HG03565 (cell line): ENCODE data around the gene GCC2.
"Not testable (repeated sequence)": the region's sequence is repeated elsewhere in the genome, so short reads cannot be mapped to it uniquely, and the experiment has no call there.

Source experiments
- ATAC-seq: cut with Tn5 transposase; IDR thresholded peaks from one replicate; pipeline ENCODE4 v1.9.1; 2021; ENCODE audit warnings: mild to moderate bottlenecking, moderate library complexity; ENCODE audit not compliant: unreplicated experiment

Gene GCC2

DNA sequence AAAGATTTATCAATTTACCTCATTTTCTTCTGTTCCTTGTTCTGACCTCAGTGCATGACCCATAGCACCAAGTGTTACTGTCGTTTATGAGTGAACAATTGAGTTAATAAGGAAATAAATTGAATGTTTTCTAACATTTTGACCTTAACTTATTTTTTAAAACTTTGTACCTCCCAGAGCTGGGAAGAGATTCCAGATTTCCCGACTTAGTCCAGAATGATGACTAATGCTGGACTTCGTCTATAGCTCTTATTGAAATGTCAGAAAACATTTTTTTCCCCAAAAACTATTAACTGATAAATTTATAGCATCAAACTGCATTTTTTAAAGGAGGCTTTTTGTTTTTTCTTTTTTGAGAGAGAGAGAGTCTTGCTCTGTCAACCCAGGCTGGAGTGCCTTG lies 63.4 kb downstream of the GCC2 start:
- ATAC-seq: not testable (repeated sequence)

DNA sequence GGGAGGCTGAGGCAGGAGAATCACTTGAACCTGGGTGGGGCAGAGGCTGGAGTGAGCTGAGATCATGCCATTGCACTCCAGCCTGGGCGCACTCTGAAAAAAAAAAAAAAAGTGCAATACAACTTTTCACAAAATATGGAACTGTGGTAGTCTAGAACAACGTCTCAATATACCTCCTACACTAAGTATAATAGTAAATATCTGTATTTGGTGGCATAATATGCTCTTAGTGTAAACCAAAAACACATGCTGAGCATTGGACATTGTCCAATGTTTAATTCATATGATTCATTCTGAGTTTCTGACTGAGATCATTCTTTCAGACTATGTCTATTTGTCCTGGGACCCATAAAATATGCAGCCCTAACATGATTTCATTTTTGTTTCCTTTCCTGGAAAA lies 65.5 kb downstream of the GCC2 start:
- not testable (repeated sequence) for ATAC-seq

DNA sequence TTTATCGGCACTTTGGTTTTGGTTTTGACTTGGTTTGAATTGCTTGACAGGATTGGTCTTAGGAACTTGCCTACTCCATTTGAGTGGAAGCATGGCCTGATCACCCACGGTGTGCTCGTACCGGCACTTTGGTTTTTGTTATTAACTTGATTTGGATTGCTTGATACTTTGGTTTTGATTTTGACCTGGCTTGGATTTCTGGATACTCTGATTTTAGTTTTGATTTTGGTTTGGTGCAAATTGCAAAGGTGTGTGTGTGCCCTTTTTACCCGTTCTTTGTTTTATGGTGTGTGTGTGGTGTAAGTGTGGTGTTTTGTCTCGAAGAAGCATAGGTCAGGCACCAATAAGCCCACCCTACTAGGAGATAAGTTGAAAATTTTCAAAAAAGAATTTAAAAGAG lies 75.7 kb downstream of the GCC2 start:
- not testable (repeated sequence) for ATAC-seq

DNA sequence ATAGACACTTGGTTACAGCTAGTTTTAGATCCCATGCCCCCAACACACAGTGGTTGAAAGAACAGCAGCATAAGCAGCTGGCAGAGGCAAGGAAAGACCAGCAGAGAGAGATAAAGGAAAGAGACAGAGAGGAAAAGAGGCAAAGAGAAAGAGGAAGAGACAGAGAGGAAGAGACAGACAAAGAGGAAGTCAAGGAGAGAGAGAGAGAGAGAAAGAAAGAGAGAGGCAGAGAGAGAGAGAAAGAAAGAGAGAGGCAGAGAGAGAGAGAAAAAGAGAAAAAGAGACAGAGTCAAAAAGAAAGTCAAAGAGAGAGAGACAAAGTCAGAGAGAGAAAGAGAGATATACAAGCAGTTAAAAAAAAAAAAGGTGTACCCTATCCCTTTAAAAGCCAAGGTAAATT lies 76.3 kb downstream of the GCC2 start:
- not testable (repeated sequence) for ATAC-seq

DNA sequence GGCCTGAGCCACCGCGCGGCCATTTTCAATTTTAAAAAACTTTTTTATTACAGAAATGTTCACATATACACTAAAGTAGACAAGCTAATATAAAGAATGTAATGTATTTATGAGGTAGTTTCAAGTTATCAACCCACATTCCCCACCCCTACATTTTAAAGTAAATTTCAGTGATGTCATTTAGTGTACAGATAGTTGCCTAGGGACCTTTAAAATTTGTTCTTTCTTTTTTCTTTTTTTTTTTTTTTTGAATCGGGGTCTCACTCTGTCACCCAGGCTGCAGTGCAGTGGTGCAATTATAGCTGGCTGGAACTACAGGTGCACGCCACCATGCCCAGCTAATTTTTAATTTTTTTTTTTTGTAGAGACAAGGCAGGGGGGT lies 82.7 kb downstream of the GCC2 start:
- no peak for ATAC-seq

DNA sequence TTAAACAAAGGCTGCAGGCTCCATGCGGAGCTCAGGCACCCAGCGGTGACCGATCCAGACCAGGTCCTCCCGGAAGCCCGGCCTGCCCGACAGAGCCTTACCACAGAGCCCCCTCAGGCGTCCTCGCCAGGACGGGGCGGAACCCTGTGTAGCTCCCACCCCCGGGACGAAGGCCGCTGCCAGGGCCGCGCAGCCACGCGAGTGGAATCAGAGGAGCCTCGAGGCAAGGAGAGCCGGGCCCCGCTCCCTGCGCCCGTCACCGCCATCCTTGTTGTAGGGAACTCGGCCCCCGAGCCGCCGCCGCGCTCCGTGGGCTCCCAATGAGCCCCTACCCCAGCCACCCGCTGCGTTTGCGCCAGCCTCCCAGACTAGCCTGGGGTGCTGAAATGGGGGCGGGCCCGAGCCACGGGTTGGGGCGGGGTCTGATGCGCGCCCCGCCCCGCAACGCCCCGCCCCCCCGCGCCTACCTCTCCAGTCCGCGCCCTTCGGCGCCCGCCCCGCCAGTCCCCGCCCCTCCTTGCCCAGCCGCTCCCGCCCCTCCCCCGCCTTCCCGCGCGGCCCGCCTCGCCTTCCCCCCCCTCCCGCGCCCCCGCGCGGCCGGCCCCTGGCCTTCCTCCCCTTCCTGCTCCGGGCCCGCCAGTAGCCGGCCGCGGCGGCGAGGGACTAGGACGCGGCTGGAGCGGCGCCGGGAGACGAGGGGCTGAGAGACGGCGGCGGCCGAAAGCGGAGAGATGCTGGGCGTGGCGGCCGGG lies 85.0 kb downstream of the GCC2 start, which contains the start of gene LIMS1:
Gene LIMS1, plus strand, starts transcription at position 639 of the 752 bp plus-strand sequence. Its CDS starts 93 bp downstream, at position 732.
- ATAC-seq: peak; percentile 76

DNA sequence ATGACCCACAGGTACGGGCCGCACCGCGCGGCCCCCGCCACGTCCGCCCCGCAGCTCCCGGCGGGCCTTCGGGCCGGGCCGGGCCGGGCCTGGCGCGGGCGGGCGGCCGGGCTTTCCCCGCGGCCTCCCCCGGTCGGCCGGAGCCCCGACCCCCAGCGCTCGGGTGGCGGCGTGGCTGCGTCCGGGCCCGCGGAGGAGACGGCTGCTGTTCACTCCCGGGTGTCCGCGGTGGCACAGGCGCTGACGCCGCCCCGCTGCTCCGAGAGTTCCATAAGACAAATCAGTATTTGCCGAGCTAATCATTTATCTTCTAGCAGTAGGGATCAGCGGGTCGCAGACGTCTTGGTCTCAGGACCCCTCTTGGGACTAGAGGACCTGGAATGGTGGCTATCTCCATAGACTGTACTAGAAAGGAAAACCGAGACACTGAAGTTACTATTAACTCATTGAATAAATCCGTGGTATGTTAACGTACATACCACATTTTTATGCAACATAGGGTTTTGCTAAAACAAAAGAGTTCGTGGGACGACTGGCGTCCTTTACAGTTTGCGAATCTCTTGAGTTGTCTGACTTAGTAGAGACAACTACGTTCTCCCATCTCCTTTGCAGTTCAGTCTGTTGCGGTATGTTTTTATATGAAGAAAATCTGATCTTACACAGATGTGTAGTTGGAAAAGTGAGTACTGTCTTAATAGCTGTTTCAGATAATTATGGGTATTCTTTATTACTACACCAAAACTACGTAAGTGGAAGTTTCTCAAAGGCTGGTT lies 85.8 kb downstream of the GCC2 start:
- peak; percentile 18 for ATAC-seq

DNA sequence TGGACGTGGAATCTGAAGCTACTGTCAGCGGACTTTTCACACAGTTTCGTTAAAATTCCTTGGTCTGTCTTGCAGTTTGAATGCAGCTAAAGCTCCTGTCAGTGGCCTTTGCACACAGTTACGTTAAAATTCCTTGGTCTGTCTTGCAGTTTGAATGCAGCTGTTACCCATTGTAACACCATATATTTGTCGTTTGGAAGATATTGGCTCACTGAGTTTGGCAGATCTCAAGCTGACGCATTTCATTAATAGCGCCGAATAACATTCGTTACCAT lies 86.3 kb downstream of the GCC2 start:
- ATAC-seq: no peak

DNA sequence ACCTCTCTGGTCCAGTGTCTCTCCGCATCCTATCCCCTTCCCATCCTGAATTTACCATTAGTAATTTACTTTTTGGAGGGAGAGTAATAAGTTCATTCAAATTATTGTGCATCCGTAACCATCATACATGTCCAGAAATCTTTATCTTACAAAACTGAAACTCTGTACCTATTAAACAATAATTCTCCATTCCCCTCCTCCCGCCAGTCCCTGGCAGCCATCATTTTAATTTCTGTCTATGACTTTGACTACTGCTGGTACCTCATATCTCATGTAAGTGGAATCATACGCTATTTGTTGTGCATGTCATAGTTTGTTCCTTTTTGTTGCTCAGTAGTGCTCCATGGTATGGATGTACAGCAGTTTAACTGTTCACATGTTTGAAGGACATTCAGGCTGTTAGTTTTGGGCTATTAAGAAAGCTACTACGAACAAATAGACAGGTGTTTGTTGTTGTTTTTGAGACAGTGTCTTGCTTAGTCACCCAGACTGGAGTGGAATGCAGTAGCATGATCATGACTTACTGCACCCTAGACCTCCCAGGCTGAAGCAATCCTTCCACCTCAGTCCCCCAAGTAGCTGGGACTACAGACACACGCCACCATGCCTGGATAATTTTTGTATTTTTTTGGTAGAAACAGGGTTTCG lies 87.3 kb downstream of the GCC2 start:
- ATAC-seq: no peak

DNA sequence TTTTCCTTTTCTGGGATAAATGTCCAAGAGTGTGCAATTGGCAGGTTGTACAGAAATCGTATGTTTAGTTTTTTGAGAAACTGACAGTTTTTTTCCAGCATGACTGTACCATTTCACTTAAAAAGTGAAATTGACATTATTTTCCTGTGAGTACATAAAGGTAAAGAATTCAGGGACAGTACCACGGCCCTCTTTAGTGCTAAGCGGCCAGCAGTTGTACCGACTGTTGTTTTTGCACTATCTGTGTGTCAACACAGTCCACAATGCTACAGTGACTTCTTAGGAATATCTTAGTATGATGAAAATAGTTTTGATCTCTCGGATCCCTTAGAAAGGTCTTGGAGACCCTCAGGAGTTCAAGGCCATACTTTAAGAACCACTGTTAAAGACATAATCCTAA lies 87.9 kb downstream of the GCC2 start:
- no peak for ATAC-seq

DNA sequence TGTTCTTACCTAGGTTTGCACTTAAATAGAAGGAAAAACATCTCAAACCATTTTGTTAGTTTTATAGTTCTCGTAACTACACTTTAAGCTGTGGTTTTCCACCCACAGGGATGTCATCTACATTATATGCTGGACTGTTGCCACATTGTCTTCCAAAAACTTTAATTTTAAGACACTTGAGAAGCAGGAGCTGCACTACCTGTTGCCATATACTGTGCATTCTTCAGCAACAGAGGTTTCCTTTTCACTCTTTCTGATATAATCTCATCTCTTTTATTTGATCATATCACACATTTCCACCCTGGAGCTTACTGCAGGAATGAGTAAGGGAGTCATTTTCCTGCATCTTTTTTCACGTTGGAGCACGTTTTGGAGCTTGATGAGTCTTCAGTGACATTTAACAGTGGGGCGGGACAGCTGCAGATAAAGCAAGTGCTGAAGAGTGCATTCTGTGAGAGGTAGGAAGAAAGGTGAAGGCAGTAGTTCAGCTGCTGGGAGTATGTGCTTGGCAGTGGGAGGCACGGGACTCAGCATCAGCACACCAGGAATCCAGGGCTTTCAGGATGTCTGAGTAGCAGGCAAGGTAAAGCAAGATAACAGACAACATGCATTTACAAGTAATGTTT lies 89.1 kb downstream of the GCC2 start:
- ATAC-seq: no peak

DNA sequence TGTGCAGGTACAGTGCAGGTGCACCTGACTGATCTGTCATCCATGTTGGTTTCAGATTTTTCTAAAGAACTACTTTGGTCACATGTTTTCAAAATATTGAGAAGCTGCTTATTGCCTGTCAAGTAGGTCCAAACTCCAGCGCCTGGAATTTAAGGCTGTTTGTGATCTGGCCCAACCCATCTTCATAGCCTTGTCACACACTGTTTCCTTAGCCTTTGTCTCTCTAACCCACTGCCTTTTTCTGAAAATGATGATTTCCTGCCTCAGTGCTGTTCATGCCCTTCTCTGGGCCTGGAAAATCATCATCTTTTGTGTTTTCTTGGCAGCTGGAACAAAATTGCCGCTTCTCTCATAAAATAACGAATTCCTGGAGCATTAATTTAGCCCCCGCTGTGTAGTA lies 92.4 kb downstream of the GCC2 start:
- no peak for ATAC-seq

DNA sequence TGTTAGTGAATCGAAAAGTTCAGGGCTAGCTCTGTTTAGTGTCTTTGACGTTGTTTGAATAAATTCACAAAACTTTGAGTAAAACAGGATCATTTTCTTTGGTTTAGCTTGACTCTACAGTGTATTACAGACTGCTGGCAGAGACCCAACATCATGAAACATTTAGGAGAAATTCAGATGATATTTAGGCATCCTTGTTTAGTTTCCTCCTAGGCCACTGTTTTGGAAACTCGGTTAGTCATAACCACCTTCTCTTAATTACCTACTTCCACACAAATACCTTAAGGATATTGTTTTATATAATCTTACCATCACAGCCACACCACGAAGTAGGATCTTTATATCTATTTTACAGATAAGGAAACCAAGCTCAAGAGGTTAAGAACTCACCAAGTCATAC lies 93.1 kb downstream of the GCC2 start:
- ATAC-seq: no peak

DNA sequence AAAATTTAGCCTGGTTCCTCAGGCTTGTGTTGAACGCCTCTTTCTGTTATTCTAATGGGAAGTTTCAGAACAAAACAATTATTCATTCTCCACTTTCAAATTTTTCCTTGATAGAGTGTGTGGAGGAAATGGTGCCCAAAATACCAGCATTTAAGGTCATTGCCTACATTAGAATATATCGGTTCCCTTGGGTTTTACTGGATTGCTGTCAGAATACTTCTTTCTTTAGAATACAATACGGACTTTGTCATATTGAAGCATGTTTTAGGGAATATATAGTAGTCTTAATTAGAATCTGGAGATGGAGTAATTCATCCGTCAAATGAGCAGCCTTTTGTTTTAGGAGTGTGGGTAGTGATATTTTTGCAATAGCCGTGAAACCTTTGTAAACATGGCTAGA lies 98.6 kb downstream of the GCC2 start:
- ATAC-seq: no peak

DNA sequence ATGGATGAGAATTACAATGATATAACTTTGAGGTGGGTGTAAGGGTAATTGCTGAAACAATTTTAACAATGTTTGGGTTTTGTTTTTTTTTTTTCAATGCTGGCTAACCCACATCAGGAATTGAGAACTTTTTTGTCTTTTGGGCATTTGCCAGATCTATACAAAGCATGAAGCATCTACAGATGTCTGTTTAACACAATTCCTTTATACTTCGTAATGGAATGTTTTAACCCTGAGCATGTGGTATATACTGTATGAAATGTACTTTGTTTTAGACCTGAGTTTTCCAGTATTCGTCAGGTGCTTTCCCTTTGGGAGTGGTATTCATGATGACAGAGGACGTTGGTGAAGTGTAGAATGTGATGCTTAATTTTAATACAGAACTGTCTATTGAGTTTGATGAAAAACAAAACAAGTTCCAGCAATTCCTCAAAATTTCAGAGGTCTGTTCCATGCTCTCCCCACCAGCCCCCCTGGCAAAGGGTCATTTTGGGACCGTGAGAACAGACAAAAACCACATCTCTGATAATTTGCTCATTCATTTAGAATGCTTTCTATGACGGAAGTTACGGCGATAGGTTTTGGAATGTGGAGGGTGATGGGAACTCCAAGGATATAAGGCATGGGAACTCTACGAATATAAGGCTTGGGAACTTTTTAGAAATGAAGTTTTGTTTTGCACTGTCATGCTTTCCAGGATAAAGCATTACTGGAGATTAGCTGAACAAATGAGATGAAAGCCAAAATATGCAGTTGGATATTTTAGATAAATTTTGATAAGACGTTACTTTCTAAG lies 99.4 kb downstream of the GCC2 start:
- ATAC-seq: no peak

DNA sequence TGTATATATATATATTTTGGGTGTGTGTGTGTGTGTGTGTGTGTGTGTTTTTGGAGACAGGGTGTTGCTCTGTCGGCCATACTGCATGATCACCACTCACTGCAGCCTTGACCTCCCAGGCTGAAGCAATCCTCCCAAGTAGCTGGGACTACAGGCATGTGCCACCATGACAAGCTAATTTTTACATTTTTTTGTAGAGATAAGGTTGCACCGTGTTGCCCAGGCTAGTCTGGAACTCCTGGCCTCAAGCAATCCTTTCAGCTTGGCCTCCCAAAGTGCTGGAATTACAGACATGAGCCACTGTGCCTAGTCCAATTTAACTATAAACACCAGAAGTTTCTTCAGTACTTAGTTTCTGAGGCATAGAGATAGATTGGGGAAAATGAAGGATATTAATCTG lies 103.6 kb downstream of the GCC2 start:
- no peak for ATAC-seq

DNA sequence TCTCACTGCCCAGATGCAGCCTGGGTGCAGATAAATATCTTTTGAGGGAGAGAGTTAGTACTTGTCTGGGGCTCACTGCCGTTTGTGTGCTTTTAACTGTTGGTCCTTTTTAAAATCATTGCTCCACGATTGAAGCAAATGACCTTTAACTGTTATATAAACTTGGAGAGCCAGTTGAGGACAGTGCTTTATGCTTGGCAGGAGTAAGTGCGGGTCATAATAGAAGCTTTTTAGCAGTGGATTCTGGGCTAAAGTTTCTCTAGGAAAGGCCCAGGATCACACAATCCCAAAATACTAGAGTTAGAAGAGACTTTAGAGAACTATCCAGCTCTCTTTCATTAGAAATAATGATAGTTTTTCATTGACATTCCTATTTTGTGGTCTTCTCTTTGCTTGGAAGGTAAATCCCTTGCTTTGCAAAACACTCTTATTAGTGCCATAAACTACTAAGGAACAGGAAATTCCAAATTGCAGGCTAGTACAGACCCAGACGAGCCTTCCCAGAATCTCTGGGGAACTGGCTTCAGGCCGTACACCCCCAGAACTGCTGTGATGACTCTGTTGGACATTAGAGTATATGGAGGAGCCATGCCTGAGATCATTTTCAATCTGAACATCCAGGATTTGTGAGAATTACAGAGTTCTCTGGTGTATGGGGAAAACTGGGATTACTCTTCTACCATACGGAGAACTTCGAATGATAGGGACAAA lies 104.4 kb downstream of the GCC2 start:
- no peak for ATAC-seq

DNA sequence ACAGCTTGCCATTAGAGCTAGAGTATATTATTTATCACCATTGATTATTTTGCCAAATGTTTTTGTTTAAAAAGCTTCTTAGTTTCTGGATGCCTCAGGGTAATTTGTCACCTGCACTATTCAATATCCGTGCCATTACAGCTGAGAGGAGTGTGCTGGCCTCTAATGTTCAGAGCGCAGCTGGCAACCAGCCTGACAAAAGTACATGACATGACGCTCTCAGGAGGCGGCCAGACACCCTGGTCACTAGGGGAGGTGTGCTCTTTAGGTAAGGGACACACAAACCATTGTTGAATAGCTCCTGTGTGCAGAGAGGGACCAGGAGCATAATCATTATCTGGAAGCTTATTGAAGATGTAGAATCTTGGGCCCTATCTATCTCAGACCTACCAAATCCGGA lies 105.5 kb downstream of the GCC2 start:
- ATAC-seq: no peak

DNA sequence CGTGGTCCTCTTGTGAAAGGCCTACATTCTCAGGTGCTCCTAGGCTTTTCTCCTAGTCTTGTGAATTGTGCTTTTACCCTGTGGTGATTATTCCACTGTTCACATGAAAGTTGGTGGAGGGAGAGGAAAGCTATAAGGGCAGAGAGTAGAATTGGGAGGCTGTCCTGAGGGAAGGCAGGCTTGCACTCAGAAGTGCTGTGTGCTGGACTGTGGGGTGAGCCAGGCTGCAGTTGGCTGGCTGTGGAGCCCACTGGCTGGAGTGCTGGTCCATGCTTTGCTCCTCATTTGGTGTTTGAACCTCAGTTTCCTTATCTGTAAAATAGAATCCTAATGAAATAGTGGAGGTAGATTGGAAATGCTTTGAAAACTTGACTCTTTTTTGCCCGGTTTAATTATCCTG lies 106.6 kb downstream of the GCC2 start:
- ATAC-seq: no peak

DNA sequence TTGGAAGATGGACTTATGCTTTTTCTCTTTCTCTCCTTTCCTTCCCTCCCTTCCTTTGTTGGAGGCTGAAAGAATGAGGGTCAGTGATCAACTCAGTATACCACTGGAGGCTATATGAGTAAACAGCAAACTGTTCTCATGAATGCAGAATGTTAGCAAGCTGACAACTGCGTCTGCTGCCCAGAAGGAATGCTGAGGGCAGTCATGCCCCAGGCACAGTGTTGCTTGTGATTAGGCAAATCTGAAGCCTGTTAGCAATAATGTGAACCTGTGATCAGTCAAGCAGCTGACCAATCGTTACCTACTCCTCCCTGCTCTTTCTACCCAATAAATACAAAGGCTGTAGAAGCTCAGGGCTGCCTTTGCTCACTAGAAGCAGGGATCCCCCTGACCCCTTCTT lies 107.6 kb downstream of the GCC2 start:
- ATAC-seq: not testable (repeated sequence)
